RWPE2 (cell line): Measurements from ENCODE around the gene FBLN2.

Source experiments
- ATAC-seq: fragments of 200-7000 bp; cut with Tn5 transposase; 3 replicates; pipeline ENCODE4 v1.9.1; 2021; ENCODE audit warnings: low read depth
- DNase-seq: peaks from one replicate; pipeline ENCODE4 v3.0.0-alpha.2; 2020; ENCODE audit warnings: low spot score
- H3K27ac ChIP-seq: fragments of 450-650 bp; 2 replicates; pipeline ENCODE4 v1.5.1; 2017; ENCODE audit warnings: mild to moderate bottlenecking; ENCODE audit not compliant: poor library complexity, severe bottlenecking
- H3K27me3 ChIP-seq: fragments of 250-450 bp; sonication (Bioruptor Pico); 2 replicates; pipeline ENCODE4 v1.5.1; 2021; ENCODE audit warnings: mild to moderate bottlenecking, moderate library complexity; ENCODE audit not compliant: insufficient read depth, poor library complexity, severe bottlenecking
- H3K36me3 ChIP-seq: fragments of 250-450 bp; sonication (Bioruptor Pico); 2 replicates; pipeline ENCODE4 v1.5.1; 2020; ENCODE audit warnings: low read depth, mild to moderate bottlenecking, moderate library complexity
- H3K4me1 ChIP-seq: fragments of 250-450 bp; sonication (Bioruptor Pico); 2 replicates; pipeline ENCODE4 v1.5.1; 2021; ENCODE audit warnings: mild to moderate bottlenecking, moderate library complexity; ENCODE audit not compliant: insufficient read depth, poor library complexity, severe bottlenecking
- H3K4me3 ChIP-seq: fragments of 250-450 bp; sonication (Bioruptor Pico); 2 replicates; pipeline ENCODE4 v1.5.1; 2021; ENCODE audit warnings: mild to moderate bottlenecking, moderate library complexity; ENCODE audit not compliant: severe bottlenecking
- H3K9me3 ChIP-seq: fragments of 250-450 bp; sonication (Bioruptor Pico); 2 replicates; pipeline ENCODE4 v1.5.1; 2021; ENCODE audit warnings: mild to moderate bottlenecking, moderate library complexity; ENCODE audit not compliant: severe bottlenecking
- TF ChIP-seq, protein P1 (sequence below): fragments of 450-650 bp; IDR thresholded peaks from one replicate; pipeline ENCODE4 v1.5.1; 2017; ENCODE audit warnings: mild to moderate bottlenecking, moderate library complexity; ENCODE audit not compliant: poor library complexity, severe bottlenecking

FBLN2 gene

DNA sequence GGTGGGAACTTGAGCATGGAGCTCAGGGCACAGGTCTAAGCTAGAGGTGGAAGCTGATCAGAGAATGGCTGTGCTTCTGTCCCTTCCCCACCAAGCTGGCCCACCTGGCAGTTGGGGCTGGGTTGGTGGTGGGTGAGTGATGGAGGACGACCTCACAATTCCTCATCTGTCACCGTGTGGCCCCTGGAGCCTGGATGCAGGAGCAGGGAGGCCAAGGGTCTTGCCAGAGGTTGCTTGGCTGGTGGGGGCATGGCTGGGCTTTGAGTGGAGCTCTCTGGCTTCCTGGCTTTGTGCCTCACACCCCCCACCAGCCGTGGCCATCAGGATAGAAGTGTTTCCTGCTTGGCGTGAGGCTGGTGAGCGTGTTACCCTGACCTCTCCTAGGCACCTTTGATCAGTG, 36.0 kb downstream of the FBLN2 start:
- DNase-seq (peak; percentile 50), ATAC-seq (no peak)
- Histone ChIP-seq H3K27me3 (no peaks in the 10 kb centered on the region), H3K36me3 (no peaks in the 10 kb centered on the region), H3K4me3 (no peak overlapping the region), H3K4me1 (no peaks in the 10 kb centered on the region), H3K27ac (no peak overlapping the region), H3K9me3 (no peaks in the 10 kb centered on the region)
- TF ChIP-seq, protein P1, sequence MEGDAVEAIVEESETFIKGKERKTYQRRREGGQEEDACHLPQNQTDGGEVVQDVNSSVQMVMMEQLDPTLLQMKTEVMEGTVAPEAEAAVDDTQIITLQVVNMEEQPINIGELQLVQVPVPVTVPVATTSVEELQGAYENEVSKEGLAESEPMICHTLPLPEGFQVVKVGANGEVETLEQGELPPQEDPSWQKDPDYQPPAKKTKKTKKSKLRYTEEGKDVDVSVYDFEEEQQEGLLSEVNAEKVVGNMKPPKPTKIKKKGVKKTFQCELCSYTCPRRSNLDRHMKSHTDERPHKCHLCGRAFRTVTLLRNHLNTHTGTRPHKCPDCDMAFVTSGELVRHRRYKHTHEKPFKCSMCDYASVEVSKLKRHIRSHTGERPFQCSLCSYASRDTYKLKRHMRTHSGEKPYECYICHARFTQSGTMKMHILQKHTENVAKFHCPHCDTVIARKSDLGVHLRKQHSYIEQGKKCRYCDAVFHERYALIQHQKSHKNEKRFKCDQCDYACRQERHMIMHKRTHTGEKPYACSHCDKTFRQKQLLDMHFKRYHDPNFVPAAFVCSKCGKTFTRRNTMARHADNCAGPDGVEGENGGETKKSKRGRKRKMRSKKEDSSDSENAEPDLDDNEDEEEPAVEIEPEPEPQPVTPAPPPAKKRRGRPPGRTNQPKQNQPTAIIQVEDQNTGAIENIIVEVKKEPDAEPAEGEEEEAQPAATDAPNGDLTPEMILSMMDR, result no peak

DNA sequence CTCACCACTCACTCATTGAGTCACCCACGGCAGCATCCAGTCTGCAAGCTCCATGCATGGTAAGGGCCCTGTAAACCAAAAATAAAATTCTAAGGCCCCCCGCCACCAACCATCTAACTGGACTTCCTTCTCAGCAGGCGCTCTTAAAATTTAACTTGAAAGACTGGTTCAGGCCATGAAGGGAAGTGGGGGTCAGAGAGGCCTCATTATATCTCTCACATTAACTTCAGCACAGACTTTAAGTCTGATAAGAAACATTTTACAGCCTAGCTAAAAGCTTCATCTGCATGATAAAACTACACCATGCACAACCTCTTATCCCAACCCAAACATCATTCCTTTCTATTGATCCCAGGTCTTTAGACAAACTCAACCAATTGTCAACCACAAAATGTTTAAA, 38.5 kb downstream of the FBLN2 start:
- no peaks in the 10 kb centered on the region for H3K9me3 ChIP-seq
- H3K36me3 ChIP-seq, result no peaks in the 10 kb centered on the region
- H3K27ac ChIP-seq, result no peak overlapping the region
- no peaks in the 10 kb centered on the region for H3K4me1 ChIP-seq
- ATAC-seq (no peak), DNase-seq (no peak)
- no peaks in the 10 kb centered on the region for H3K27me3 ChIP-seq
- TF ChIP-seq, protein P1, result no peak
- no peak overlapping the region for H3K4me3 ChIP-seq

DNA sequence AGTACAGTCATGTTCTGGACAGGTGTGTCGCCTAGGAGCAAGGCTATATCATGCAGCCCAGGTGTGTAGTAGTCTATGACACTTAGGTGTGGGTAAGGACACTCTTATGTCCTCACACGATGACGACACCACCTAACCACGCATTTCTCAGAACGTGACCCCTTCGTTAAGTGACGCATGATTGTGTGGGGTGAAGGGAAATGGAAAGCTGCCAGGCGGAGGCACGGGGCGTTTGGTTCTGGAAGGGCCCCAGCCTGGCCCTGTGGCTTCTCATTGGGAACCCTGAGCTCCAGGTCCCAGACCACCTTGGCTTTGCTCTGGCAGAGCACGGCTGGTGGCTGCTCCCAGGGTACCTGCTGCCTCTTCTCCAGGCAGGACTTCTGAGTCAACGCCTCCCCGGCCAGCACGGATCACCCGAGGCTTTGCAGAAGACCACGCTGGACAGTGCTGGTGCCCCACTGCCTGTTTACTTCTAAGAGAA, 39.3 kb downstream of the FBLN2 start:
- Histone ChIP-seq H3K27ac (no peak overlapping the region), H3K4me1 (no peaks in the 10 kb centered on the region), H3K27me3 (no peaks in the 10 kb centered on the region), H3K36me3 (no peaks in the 10 kb centered on the region), H3K4me3 (no peak overlapping the region), H3K9me3 (no peaks in the 10 kb centered on the region)
- TF ChIP-seq, protein P1, result no peak
- no peak for DNase-seq
- ATAC-seq, result no peak

DNA sequence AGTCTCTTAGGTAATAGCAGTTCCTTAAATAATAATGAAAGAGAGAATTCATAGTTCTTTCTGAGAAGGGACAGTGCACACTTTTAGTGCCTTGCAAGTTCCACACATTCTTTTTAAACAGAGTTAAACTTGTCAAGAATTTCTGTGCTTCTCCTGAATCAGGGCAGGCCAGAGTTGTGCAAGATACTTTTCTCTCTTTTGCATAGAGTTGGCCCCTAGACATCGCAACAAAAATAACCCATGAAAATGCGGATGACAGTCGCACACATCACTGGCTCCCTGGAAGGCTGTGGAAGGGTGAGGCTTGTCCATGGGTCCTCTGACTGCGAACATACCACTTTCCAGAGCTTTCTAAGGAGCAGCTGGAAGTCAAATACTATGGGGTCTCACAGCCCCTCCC, 40.1 kb downstream of the FBLN2 start:
- Histone ChIP-seq H3K27ac (no peak overlapping the region), H3K4me1 (no peaks in the 10 kb centered on the region), H3K4me3 (no peak overlapping the region), H3K9me3 (no peaks in the 10 kb centered on the region), H3K36me3 (no peaks in the 10 kb centered on the region), H3K27me3 (no peaks in the 10 kb centered on the region)
- no peak for ATAC-seq
- TF ChIP-seq, protein P1, result no peak
- DNase-seq, result no peak

DNA sequence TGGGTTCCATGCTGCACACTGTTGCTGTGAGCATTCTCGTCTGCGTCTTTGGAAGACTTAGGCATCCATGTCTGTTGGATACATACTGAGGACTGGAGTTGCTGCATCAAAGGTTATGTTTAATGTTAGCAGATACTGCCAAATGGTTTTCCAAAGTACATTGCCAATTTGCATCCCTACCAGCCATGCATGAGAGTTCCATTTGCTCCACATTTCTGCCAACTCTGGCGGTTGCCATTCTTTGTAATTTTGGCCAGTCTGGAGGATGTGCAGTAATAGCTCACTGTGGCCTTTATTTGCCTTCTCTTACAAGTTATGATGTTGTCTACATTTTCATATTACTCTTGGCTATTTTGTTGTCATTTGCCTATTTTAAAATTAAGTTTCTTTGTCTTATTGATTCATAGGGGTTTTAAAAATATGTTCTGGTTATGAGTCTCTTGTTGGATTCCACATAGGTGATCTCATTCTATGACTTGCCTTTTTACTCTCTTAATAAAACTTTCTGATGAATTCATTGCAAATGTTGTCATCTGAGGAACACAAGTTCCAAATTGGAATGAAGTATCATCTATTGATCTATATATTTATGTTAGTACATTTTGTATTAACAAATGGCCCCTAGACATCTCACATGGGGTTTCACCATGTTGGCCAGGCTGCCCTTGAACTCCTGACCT, 42.1 kb downstream of the FBLN2 start:
- H3K27ac ChIP-seq, result no peak overlapping the region

More for the DNA sequence above, 42.1 kb downstream of the FBLN2 start:
- Histone ChIP-seq H3K9me3 (no peaks in the 10 kb centered on the region), H3K4me1 (no peaks in the 10 kb centered on the region), H3K4me3 (no peak overlapping the region), H3K27me3 (no peaks in the 10 kb centered on the region), H3K36me3 (no peaks in the 10 kb centered on the region)
- DNase-seq (no peak), ATAC-seq (no peak)
- TF ChIP-seq, protein P1, result no peak
